Thoracic aorta (tissue), 2 donors: Measurements from ENCODE around the gene RSRC1. TPM values are rescaled to one million over a fixed set of nuclear protein-coding genes. Genes with fewer than 3 reads are reported as not detected.

ENCODE experiments used
- ATAC-seq: fragments of 150-250 bp; one replicate; pipeline ENCODE4 v1.8.0; 2017; ENCODE audit warnings: low read depth; ENCODE audit not compliant: insufficient number of reproducible peaks, low FRiP score
- DNase-seq: peaks from one replicate; pipeline ENCODE4 v3.0.0-alpha.2; 2020; ENCODE audit warnings: low spot score
- H3K27ac ChIP-seq, 2 donors: fragments of 200-600 bp; sonication (generic); 1 replicate in 1 of 2; 2 replicates in 1 of 2; pipeline ENCODE4 v1.5.1; 2016; ENCODE audit warnings: mild to moderate bottlenecking in 2 of 2, moderate library complexity in 2 of 2
- H3K27me3 ChIP-seq: fragments of 200-600 bp; sonication (generic); replicated peaks from 2 replicates; pipeline ENCODE4 v1.6.0; 2016; ENCODE audit warnings: mild to moderate bottlenecking; ENCODE audit not compliant: insufficient read depth
- H3K36me3 ChIP-seq: fragments of 200-600 bp; sonication (generic); one replicate; pipeline ENCODE4 v1.5.1; 2016
- H3K4me1 ChIP-seq, 2 donors: fragments of 200-600 bp; sonication (generic); 1 replicate in 1 of 2; 2 replicates in 1 of 2; pipeline versions ENCODE4 v1.5.1 to v1.6.0; 2016; ENCODE audit warnings: low read depth in 2 of 2, mild to moderate bottlenecking in 1 of 2; ENCODE audit not compliant: control insufficient read depth in 1 of 2
- H3K4me3 ChIP-seq: fragments of 200-600 bp; sonication (generic); 2 replicates; pipeline ENCODE4 v1.5.1; 2016; ENCODE audit warnings: mild to moderate bottlenecking
- H3K9me3 ChIP-seq: fragments of 200-600 bp; sonication (generic); 2 replicates; pipeline ENCODE4 v1.5.1; 2016
- total RNA-seq, 2 donors: library from RNA; depleted of rRNA; stranded (reverse); fragments of >200 nt; gene quantifications; one replicate each; pipeline versions ENCODE4 v1.1.0 to v1.2.3, GENCODE V29; 2016
- TF ChIP-seq, protein P1 (sequence below): fragments of 200-600 bp; sonication (generic); IDR thresholded peaks from one replicate; pipeline ENCODE4 v1.5.1; 2019; ENCODE audit warnings: antibody characterized with exemption

RSRC1 gene
- total RNA-seq, 2 donors from 2014 or later = 26.6 to 39.5 TPM

DNA sequence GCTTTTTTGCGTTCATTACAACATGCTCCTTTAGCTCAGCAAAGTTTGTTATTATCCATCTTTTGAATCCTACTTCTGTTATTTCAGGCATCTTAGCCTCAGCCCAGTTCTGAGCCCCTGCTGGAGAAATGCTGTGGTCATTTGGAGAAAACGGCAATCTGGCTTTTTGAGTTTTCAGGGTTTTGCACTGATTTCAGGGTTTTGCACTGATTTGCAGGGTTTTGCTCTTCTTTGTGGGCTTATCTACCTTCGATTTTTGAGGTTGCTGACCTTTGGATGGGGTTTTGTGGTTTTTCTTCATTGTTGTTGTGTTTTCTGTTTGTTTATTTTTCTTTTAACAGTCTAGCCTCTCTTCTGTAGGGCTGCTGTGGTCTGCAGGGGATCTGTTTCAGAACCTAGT, 137.4 kb downstream of the RSRC1 start:
- no peaks in the 10 kb centered on the region for H3K9me3 ChIP-seq
- TF ChIP-seq, protein P1, sequence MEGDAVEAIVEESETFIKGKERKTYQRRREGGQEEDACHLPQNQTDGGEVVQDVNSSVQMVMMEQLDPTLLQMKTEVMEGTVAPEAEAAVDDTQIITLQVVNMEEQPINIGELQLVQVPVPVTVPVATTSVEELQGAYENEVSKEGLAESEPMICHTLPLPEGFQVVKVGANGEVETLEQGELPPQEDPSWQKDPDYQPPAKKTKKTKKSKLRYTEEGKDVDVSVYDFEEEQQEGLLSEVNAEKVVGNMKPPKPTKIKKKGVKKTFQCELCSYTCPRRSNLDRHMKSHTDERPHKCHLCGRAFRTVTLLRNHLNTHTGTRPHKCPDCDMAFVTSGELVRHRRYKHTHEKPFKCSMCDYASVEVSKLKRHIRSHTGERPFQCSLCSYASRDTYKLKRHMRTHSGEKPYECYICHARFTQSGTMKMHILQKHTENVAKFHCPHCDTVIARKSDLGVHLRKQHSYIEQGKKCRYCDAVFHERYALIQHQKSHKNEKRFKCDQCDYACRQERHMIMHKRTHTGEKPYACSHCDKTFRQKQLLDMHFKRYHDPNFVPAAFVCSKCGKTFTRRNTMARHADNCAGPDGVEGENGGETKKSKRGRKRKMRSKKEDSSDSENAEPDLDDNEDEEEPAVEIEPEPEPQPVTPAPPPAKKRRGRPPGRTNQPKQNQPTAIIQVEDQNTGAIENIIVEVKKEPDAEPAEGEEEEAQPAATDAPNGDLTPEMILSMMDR = no peak
- ATAC-seq (no peak), DNase-seq (no peak)
- H3K27ac ChIP-seq = no peak overlapping the region
- H3K4me3 ChIP-seq = no peak overlapping the region
- H3K36me3 ChIP-seq = no peaks in the 10 kb centered on the region
- no peaks in the 10 kb centered on the region for H3K27me3 ChIP-seq
- H3K4me1 ChIP-seq = no peaks in the 10 kb centered on the region

DNA sequence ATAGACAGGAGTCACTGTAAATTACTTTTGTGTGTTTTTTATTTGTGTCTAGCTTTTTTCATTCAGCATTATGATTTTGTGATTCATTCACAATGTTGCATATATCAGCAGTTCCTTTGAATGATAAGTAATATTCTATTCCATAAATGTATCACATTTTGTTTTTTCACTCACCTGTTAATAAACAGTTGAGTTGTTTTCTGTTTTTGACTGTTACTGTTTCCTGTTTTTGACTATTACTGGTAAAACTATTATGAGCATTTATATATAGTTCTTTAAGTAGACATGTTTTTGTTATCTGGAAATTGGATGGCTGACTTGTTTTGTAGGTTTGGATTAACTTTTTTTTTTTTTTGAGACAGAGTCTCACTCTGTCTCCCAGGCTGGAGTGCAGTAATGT, 138.4 kb downstream of the RSRC1 start:
- H3K4me3 ChIP-seq = no peak overlapping the region
- H3K27ac ChIP-seq = no peak overlapping the region
- no peaks in the 10 kb centered on the region for H3K27me3 ChIP-seq
- H3K9me3 ChIP-seq = no peaks in the 10 kb centered on the region
- no peaks in the 10 kb centered on the region for H3K4me1 ChIP-seq
- DNase-seq (no peak), ATAC-seq (no peak)
- no peaks in the 10 kb centered on the region for H3K36me3 ChIP-seq
- TF ChIP-seq, protein P1 = no peak

DNA sequence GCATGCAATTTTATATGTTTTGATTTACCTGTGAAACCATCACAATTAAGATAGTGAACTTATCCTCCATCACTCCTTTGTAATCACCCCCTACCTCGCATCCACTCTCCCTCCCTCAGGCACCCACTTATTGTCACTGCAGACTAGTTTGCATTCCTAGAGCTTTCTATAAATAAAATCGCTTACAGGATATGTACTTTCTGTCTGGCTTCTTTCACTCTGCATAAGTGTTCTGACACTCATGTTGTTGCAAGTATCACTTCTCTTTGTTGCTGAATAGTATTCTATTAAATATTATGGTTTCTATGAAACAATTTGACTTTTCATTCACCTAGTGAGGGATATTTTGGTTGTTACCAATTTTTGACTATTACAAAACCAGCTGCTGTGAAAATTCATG, 139.3 kb downstream of the RSRC1 start:
- Histone ChIP-seq H3K9me3 (no peaks in the 10 kb centered on the region), H3K27ac (no peak overlapping the region), H3K4me3 (no peak overlapping the region), H3K36me3 (no peaks in the 10 kb centered on the region), H3K4me1 (no peaks in the 10 kb centered on the region), H3K27me3 (no peaks in the 10 kb centered on the region)
- no peak for ATAC-seq
- no peak for DNase-seq
- TF ChIP-seq, protein P1 = no peak

DNA sequence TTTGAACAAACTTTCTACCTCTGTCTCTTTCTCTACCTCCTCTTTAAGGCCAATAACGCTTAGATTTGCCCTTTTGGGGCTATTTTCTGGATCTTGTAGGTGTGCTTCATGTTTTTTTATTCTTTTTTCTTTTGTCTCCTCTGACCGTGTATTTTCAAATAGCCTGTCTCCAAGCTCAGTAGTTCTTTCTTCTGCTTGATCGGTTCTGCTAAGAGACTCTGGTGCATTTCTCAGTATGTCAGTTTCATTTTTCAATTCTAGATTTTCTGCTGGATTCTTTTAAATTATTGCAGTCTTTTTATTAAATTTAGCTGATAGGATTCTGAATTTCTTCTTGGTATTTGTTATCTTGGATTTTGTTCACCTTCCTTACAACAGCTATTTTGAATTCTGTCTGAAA, 148.7 kb downstream of the RSRC1 start:
- DNase-seq = no peak

DNA sequence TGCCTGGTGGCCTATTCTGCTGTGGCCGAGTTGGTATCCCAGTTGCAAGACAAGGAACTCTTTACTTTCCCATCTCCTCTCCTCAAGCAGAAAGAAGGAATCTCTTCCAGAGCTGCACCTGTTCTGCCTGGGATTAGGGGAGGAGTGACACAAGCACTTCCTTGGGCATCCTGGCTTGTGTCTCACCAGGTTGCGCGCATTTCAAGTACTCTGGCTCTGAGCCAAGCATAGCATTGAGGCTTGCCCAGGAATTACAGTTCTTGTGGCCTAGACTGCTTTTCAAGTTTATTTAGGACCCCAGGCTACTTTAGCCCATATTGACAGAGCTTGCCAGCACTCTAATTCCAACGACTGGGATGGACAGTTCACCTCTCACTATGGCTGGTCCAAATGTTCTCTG, 150.5 kb downstream of the RSRC1 start:
- DNase-seq (no peak), ATAC-seq (no peak)

More for the DNA sequence above, 148.7 kb downstream of the RSRC1 start:
- Histone ChIP-seq H3K36me3 (no peaks in the 10 kb centered on the region), H3K4me3 (no peak overlapping the region), H3K27me3 (no peaks in the 10 kb centered on the region), H3K4me1 (no peaks in the 10 kb centered on the region), H3K27ac (no peak overlapping the region), H3K9me3 (no peaks in the 10 kb centered on the region)
- ATAC-seq = no peak
- TF ChIP-seq, protein P1 = no peak

More for the DNA sequence above, 150.5 kb downstream of the RSRC1 start:
- Histone ChIP-seq H3K4me3 (no peak overlapping the region), H3K4me1 (no peaks in the 10 kb centered on the region), H3K9me3 (peaks cover 3% of the 10 kb centered on the region), H3K27ac (no peak overlapping the region), H3K36me3 (no peaks in the 10 kb centered on the region), H3K27me3 (no peaks in the 10 kb centered on the region)
- TF ChIP-seq, protein P1 = no peak
